BJ (cell line): ENCODE results near the gene HBS1L. TPM values are rescaled to one million over a fixed set of nuclear protein-coding genes. Genes with fewer than 3 reads are reported as not detected.
A peak's percentile ranks its signal among the peaks of the same experiment; 100 is the strongest.

ENCODE experiments used
- CTCF ChIA-PET: fragments of 350-600 bp; formaldehyde crosslinking; extraction: SDS; loops from one replicate; lab custom pipeline; 2021; ENCODE audit warnings: antibody characterized with exemption, inconsistent platforms; lab: Yijun Ruan, JAX
- POLR2A ChIA-PET: fragments of 300-600 bp; sonication (Branson Sonifier 250); formaldehyde crosslinking; extraction: SDS; loops from one replicate; lab custom pipeline; 2021; ENCODE audit warnings: antibody characterized with exemption; lab: Charles Lee
- DNase-seq: peaks from one replicate; pipeline ENCODE4 v3.0.0-alpha.2; 2011; ENCODE audit warnings: low read depth
- H3K27me3 ChIP-seq: 2 replicates; pipeline ENCODE4 v1.6.0; 2011; ENCODE audit warnings: low read length; ENCODE audit not compliant: control insufficient read depth, insufficient read depth
- H3K36me3 ChIP-seq: 2 replicates; pipeline ENCODE4 v1.5.1; 2011; ENCODE audit warnings: low read length; ENCODE audit not compliant: control insufficient read depth, insufficient read depth
- H3K4me3 ChIP-seq: 2 replicates; pipeline ENCODE4 v1.5.1; 2011; ENCODE audit warnings: low read depth, mild to moderate bottlenecking, control low read depth, low read length
- polyA plus RNA-seq: library from polyadenylated mRNA; depleted of rRNA; stranded (reverse); fragments of >200 nt; gene quantifications from 2 replicates; pipeline ENCODE4 v1.2.3, GENCODE V29; 2011
- TF ChIP-seq, protein P1 (sequence below): IDR thresholded peaks from 2 replicates; pipeline ENCODE4 v1.5.1; 2011; ENCODE audit warnings: low read depth, mild to moderate bottlenecking, control low read depth, inconsistent platforms, low read length, moderate library complexity; ENCODE audit not compliant: insufficient read depth

Gene HBS1L
- polyA plus RNA-seq, 1 experiment = 44.3 TPM

- ChIA-PET CTCF (interaction anchor here (0.7 to 1.3 kb wide), 3 partner anchors 10 to 44 kb away, joined by 3 to 6 read pairs (median 3); no protein-coding TSS in a partner anchor), POLR2A (no interaction called here)
- TF ChIP-seq, protein P1, sequence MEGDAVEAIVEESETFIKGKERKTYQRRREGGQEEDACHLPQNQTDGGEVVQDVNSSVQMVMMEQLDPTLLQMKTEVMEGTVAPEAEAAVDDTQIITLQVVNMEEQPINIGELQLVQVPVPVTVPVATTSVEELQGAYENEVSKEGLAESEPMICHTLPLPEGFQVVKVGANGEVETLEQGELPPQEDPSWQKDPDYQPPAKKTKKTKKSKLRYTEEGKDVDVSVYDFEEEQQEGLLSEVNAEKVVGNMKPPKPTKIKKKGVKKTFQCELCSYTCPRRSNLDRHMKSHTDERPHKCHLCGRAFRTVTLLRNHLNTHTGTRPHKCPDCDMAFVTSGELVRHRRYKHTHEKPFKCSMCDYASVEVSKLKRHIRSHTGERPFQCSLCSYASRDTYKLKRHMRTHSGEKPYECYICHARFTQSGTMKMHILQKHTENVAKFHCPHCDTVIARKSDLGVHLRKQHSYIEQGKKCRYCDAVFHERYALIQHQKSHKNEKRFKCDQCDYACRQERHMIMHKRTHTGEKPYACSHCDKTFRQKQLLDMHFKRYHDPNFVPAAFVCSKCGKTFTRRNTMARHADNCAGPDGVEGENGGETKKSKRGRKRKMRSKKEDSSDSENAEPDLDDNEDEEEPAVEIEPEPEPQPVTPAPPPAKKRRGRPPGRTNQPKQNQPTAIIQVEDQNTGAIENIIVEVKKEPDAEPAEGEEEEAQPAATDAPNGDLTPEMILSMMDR = no peak
- no peaks in the 10 kb centered on the region for H3K36me3 ChIP-seq
- H3K4me3 ChIP-seq = no peak overlapping the region
- peaks cover 2% of the 10 kb centered on the region for H3K27me3 ChIP-seq
- no peak for DNase-seq
These were observed 35.3 kb upstream of the HBS1L start for GRCh38 chr6:135089901-135090300.

DNA sequence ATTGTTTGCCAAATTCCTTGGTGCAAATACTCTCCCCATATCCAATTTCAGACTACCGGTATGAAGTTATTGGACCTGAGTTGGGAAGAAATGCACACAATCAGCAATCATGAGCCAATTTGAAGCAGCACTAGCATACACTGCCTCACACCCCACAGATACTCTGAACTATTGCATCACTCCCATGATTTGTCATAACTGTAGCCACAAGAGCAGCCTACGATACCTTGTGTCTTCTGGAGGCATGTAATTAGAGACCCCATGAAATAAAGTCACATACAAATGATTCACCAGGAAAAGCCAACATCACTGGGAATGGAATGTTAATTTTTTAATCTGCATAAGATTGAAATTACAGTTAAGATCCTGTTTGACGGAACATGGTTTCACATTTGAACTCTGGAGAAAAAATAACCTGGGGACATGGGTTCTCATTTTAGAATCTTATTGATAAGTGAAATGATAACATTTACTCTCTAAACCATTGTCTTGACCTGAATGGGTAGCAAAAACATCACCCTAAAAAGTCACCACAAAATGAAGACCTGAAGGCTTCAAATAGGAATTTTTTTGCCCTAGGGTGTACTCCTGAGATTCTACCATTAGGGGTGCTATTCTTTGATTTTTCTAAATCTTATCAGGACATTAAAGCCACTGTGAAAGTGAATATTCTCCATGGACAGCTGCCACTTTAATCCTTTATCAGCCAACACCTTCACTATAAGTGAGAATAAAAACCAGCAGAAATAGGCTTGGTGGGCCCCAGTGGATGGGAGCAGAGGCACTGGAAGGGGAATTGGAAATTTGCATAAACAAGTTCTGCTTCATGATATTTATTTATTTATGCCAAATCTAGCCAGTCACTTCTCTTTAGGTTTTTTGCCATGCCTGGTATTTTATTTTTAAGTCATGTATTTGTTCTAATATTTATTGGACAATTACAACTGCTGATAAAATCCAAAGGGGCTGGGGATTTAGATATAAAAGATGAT, 34.5 kb upstream of the HBS1L start:
- POLR2A ChIA-PET = no interaction called here
- DNase-seq = peak; percentile 6
- TF ChIP-seq, protein P1 = peak; percentile 52
- peaks cover 2% of the 10 kb centered on the region for H3K27me3 ChIP-seq
- CTCF ChIA-PET = interaction anchor here (0.7 to 1.3 kb wide), 4 partner anchors 11 to 67 kb away, joined by 3 to 6 read pairs (median 3); no protein-coding TSS in a partner anchor
- H3K36me3 ChIP-seq = no peaks in the 10 kb centered on the region
- no peak overlapping the region for H3K4me3 ChIP-seq

GRCh38 chr6:135088281-135088680, 33.7 kb upstream of the HBS1L start:
- peaks cover 2% of the 10 kb centered on the region for H3K27me3 ChIP-seq
- no peak for DNase-seq
- H3K36me3 ChIP-seq = no peaks in the 10 kb centered on the region
- no peak overlapping the region for H3K4me3 ChIP-seq
- ChIA-PET POLR2A (no interaction called here), CTCF (interaction anchor here (1.0 kb wide), 1 partner anchor 68 kb away, joined by 3 read pairs; no protein-coding TSS in a partner anchor)
- TF ChIP-seq, protein P1 = no peak

DNA sequence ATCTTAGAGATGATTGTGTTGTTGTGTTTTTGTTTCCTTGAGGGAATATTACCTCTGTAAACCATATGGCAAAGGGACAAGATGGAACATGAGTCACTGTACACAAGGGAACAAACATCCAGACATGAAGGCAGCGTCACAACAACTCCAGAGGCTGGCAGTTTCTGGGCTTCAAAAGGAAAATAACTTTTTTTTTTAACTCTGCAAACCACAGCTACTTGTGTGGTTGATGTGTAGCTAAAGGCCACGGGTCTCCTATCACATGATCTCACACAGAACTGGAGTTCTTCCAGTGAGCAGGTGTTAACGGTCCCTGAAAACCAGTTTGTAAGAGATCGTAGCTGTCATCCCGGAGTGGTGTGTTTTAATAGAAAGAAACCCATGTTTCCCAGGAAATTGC, 33.2 kb upstream of the HBS1L start:
- ChIA-PET CTCF (interaction anchor here (1.0 to 1.3 kb wide), 2 partner anchors 9 to 69 kb away, joined by 3 to 4 read pairs; no protein-coding TSS in a partner anchor), POLR2A (no interaction called here)
- H3K36me3 ChIP-seq = no peaks in the 10 kb centered on the region
- H3K27me3 ChIP-seq = peaks cover 2% of the 10 kb centered on the region
- no peak overlapping the region for H3K4me3 ChIP-seq
- no peak for DNase-seq
- TF ChIP-seq, protein P1 = no peak

GRCh38 chr6:135087403-135087802, 32.8 kb upstream of the HBS1L start:
- H3K36me3 ChIP-seq = no peaks in the 10 kb centered on the region
- no peak for DNase-seq
- H3K4me3 ChIP-seq = no peak overlapping the region
- TF ChIP-seq, protein P1 = 0 out of 2 replicates have a peak, but pooled peaks have one; percentile 3
- peaks cover 2% of the 10 kb centered on the region for H3K27me3 ChIP-seq
- ChIA-PET CTCF (interaction anchor here (1.0 to 1.3 kb wide), 2 partner anchors 9 to 13 kb away, joined by 3 to 4 read pairs; no protein-coding TSS in a partner anchor), POLR2A (no interaction called here)
